ENCODE data around the gene PAGE4. TPM values are rescaled to one million over a fixed set of nuclear protein-coding genes. Genes with fewer than 3 reads are reported as not detected.

PAGE4 gene
- total RNA-seq, 5 donors from 2014 or later (not counting 1 experiment from before 2014, with no cell fraction given), result not detected

- H3K4me1 ChIP-seq (ENCODE audit: control insufficient read depth in 1 of 2, extremely low read depth in 1 of 2, insufficient read depth in 2 of 2, low read length in 2 of 2), result no peaks in the 10 kb centered on the region
- ATAC-seq (replicated peaks in 1 of 4) (no peak), DNase-seq (no peak)
- ChIA-PET CTCF (no interaction called here), POLR2A (no interaction called here)
- H3K9me3 ChIP-seq, result no peaks in the 10 kb centered on the region
- H3K36me3 ChIP-seq (ENCODE audit: control insufficient read depth in 2 of 2, extremely low read depth in 1 of 2, insufficient read depth in 1 of 2, low read length in 1 of 2), result no peaks in the 10 kb centered on the region
- no peaks in the 10 kb centered on the region for H3K27me3 ChIP-seq (replicated peaks in 1 of 2; ENCODE audit: control insufficient read depth in 2 of 2, extremely low read depth in 1 of 2, insufficient read depth in 2 of 2, low read length in 1 of 2)
- no peak overlapping the region for H3K4me3 ChIP-seq (ENCODE audit: control insufficient read depth in 1 of 2, extremely low read depth in 1 of 2, low read length in 1 of 2)
- no CpG with 5 or more reads among the region's 1 CpG for WGBS (ENCODE audit: insufficient coverage)
- no peaks in the 10 kb centered on the region for H3K36me3 Mint-ChIP-seq
- no peaks in the 10 kb centered on the region for H3K9me3 Mint-ChIP-seq
- no peak overlapping the region for H3K27ac Mint-ChIP-seq
- peaks cover 3 to 32% of the 10 kb centered on the region in 2 donors for H3K27me3 Mint-ChIP-seq
- H3K4me1 Mint-ChIP-seq, result no peaks in the 10 kb centered on the region
- H3K27ac ChIP-seq (ENCODE audit: low read length), result no peak overlapping the region
- no peak overlapping the region for H3K4me3 Mint-ChIP-seq
Observed at GRCh38 chrX:49859491-49859890, 30.4 kb downstream of the PAGE4 start.

GRCh38 chrX:49860867-49861535 is 31.9 kb downstream of the PAGE4 start:
- CTCF ChIA-PET, result no interaction called here
- ATAC-seq (replicated peaks in 1 of 4) (no peak), DNase-seq (no peak)
- POLR2A ChIA-PET, result no interaction called here
- H3K27me3 Mint-ChIP-seq, result peaks cover 3 to 33% of the 10 kb centered on the region in 2 donors
- H3K27ac Mint-ChIP-seq, result no peak overlapping the region
- no peak overlapping the region for H3K4me3 ChIP-seq (ENCODE audit: control insufficient read depth in 1 of 2, extremely low read depth in 1 of 2, low read length in 1 of 2)
- no peaks in the 10 kb centered on the region for H3K36me3 ChIP-seq (ENCODE audit: control insufficient read depth in 2 of 2, extremely low read depth in 1 of 2, insufficient read depth in 1 of 2, low read length in 1 of 2)
- H3K4me1 Mint-ChIP-seq, result no peaks in the 10 kb centered on the region
- no peaks in the 10 kb centered on the region for H3K4me1 ChIP-seq (ENCODE audit: control insufficient read depth in 1 of 2, extremely low read depth in 1 of 2, insufficient read depth in 2 of 2, low read length in 2 of 2)
- H3K9me3 ChIP-seq, result no peaks in the 10 kb centered on the region
- WGBS (ENCODE audit: insufficient coverage), result no CpG with 5 or more reads among the region's 2 CpGs
- H3K4me3 Mint-ChIP-seq, result no peak overlapping the region
- H3K9me3 Mint-ChIP-seq, result no peaks in the 10 kb centered on the region
- H3K27ac ChIP-seq (ENCODE audit: low read length), result no peak overlapping the region
- no peaks in the 10 kb centered on the region for H3K36me3 Mint-ChIP-seq
- no peaks in the 10 kb centered on the region for H3K27me3 ChIP-seq (replicated peaks in 1 of 2; ENCODE audit: control insufficient read depth in 2 of 2, extremely low read depth in 1 of 2, insufficient read depth in 2 of 2, low read length in 1 of 2)

GRCh38 chrX:49862093-49862492 is 33.0 kb downstream of the PAGE4 start:
- Mint-ChIP-seq H3K9me3 (no peaks in the 10 kb centered on the region), H3K36me3 (no peaks in the 10 kb centered on the region), H3K27ac (no peak overlapping the region), H3K4me3 (no peak overlapping the region), H3K27me3 (peaks cover 3 to 29% of the 10 kb centered on the region in 2 donors), H3K4me1 (no peaks in the 10 kb centered on the region)
- ChIA-PET CTCF (no interaction called here), POLR2A (no interaction called here)
- Histone ChIP-seq H3K4me1 (ENCODE audit: control insufficient read depth in 1 of 2, extremely low read depth in 1 of 2, insufficient read depth in 2 of 2, low read length in 2 of 2) (no peaks in the 10 kb centered on the region), H3K27ac (ENCODE audit: low read length) (no peak overlapping the region), H3K9me3 (no peaks in the 10 kb centered on the region), H3K36me3 (ENCODE audit: control insufficient read depth in 2 of 2, extremely low read depth in 1 of 2, insufficient read depth in 1 of 2, low read length in 1 of 2) (no peaks in the 10 kb centered on the region), H3K27me3 (replicated peaks in 1 of 2; ENCODE audit: control insufficient read depth in 2 of 2, extremely low read depth in 1 of 2, insufficient read depth in 2 of 2, low read length in 1 of 2) (no peaks in the 10 kb centered on the region), H3K4me3 (ENCODE audit: control insufficient read depth in 1 of 2, extremely low read depth in 1 of 2, low read length in 1 of 2) (no peak overlapping the region)
- no peak for ATAC-seq (replicated peaks in 1 of 4)
- DNase-seq, result no peak

DNA sequence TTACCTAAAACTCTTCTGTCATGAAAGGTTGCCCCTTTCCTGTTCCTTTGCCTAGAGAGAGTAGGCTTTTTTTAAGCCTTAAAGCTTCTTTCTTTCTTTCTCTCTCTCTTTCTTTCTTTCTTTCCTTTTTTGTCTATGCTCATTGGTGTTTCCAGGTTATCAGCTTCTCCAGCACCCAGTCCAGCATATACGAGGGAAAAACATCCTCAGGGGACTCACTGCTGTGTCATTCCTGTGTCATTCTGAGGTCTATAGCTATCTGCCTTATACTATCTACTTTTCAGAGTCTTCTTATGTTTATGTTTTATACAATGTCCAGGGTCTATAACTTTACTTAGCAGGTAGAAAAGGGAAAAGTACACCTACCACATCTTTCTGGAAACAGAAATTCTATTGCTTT is 39.6 kb downstream of the PAGE4 start:
- peaks cover 1 to 36% of the 10 kb centered on the region in 2 donors for H3K27me3 Mint-ChIP-seq
- no peaks in the 10 kb centered on the region for H3K4me1 Mint-ChIP-seq
- DNase-seq (no peak), ATAC-seq (replicated peaks in 1 of 4) (no peak)
- Histone ChIP-seq H3K36me3 (ENCODE audit: control insufficient read depth in 2 of 2, extremely low read depth in 1 of 2, insufficient read depth in 1 of 2, low read length in 1 of 2) (no peaks in the 10 kb centered on the region), H3K9me3 (no peaks in the 10 kb centered on the region), H3K4me3 (ENCODE audit: control insufficient read depth in 1 of 2, extremely low read depth in 1 of 2, low read length in 1 of 2) (no peak overlapping the region), H3K4me1 (ENCODE audit: control insufficient read depth in 1 of 2, extremely low read depth in 1 of 2, insufficient read depth in 2 of 2, low read length in 2 of 2) (no peaks in the 10 kb centered on the region), H3K27me3 (replicated peaks in 1 of 2; ENCODE audit: control insufficient read depth in 2 of 2, extremely low read depth in 1 of 2, insufficient read depth in 2 of 2, low read length in 1 of 2) (peaks cover 0 to 5% of the 10 kb centered on the region in 2 experiments), H3K27ac (ENCODE audit: low read length) (no peak overlapping the region)
- CTCF ChIA-PET, result no interaction called here
- no peak overlapping the region for H3K27ac Mint-ChIP-seq
- no peaks in the 10 kb centered on the region for H3K9me3 Mint-ChIP-seq
- H3K36me3 Mint-ChIP-seq, result no peaks in the 10 kb centered on the region
- POLR2A ChIA-PET, result no interaction called here
- no CpG with 5 or more reads among the region's 1 CpG for WGBS (ENCODE audit: insufficient coverage)
- no peak overlapping the region for H3K4me3 Mint-ChIP-seq

GRCh38 chrX:49876750-49877149 is 47.6 kb downstream of the PAGE4 start:
- Histone ChIP-seq H3K27ac (ENCODE audit: low read length) (no peak overlapping the region), H3K27me3 (replicated peaks in 1 of 2; ENCODE audit: control insufficient read depth in 2 of 2, extremely low read depth in 1 of 2, insufficient read depth in 2 of 2, low read length in 1 of 2) (no peaks in the 10 kb centered on the region), H3K36me3 (ENCODE audit: control insufficient read depth in 2 of 2, extremely low read depth in 1 of 2, insufficient read depth in 1 of 2, low read length in 1 of 2) (no peaks in the 10 kb centered on the region), H3K9me3 (no peaks in the 10 kb centered on the region), H3K4me3 (ENCODE audit: control insufficient read depth in 1 of 2, extremely low read depth in 1 of 2, low read length in 1 of 2) (no peak overlapping the region), H3K4me1 (ENCODE audit: control insufficient read depth in 1 of 2, extremely low read depth in 1 of 2, insufficient read depth in 2 of 2, low read length in 2 of 2) (peaks cover 0 to 25% of the 10 kb centered on the region in 2 experiments)
- Mint-ChIP-seq H3K27ac (peak overlapping the region; percentile 57 to 76), H3K36me3 (peaks cover 4% of the 10 kb centered on the region), H3K4me3 (no peak overlapping the region), H3K9me3 (no peaks in the 10 kb centered on the region), H3K27me3 (peaks cover 0 to 7% of the 10 kb centered on the region in 2 donors), H3K4me1 (peaks cover 18 to 27% (median 22%) of the 10 kb centered on the region in 3 donors)
- ATAC-seq (replicated peaks in 1 of 4), result no peak
- DNase-seq, result peak in 8 of 35 experiments; percentile 2 to 60 (median 10)
- CTCF ChIA-PET, result interaction anchor here (0.6 to 1.5 kb wide), 5 partner anchors 42 to 328 kb away, joined by 3 to 5 read pairs (median 4); partner anchors contain the start of genes CCNB3 (in 1 of the 2) and CLCN5 (in 1 of the 2)
- POLR2A ChIA-PET, result no interaction called here
- WGBS (ENCODE audit: insufficient coverage), result no CpG with 5 or more reads among the region's 3 CpGs

DNA sequence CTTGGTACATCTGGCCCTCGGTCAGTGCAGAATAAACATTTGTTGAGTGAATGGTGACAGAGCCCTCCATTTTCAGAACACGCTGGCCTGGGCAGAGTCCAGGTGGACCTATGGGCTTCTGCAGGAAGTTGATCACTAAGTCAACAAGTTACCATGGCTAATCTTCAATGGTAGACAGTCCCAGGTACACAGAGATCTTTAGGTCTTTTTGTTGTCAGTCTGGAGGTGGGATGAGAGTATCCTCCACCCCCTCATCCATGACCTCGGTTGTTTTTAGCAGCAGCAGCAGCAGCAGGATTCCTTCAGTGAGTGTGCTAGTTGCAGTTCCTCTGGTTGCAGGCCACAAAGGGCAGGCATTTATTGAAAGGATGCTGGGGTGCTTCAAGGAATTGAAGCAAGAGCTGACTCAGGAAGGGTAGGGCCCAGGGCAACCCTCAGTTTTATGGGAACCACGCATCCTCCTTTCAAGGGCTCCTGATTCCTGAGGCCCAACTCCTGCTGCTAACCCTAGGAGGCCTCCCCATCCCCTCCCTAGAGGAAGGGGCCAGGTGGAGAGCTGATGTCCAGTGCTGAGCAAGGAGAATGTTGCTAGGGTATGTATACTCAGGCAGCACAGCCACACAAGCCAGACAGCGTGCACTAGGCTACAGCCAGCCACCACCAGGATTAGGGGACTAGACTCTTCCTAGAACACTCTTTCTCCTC is 48.4 kb downstream of the PAGE4 start:
- peak in 1 of 35 experiments; percentile 1 for DNase-seq
- Mint-ChIP-seq H3K27me3 (peaks cover 0 to 4% of the 10 kb centered on the region in 2 donors), H3K4me1 (peaks cover 22 to 33% (median 26%) of the 10 kb centered on the region in 3 donors), H3K9me3 (no peaks in the 10 kb centered on the region), H3K27ac (peak overlapping the region; percentile 58 to 63), H3K36me3 (peaks cover 4% of the 10 kb centered on the region), H3K4me3 (no peak overlapping the region)
- Histone ChIP-seq H3K9me3 (no peaks in the 10 kb centered on the region), H3K27me3 (replicated peaks in 1 of 2; ENCODE audit: control insufficient read depth in 2 of 2, extremely low read depth in 1 of 2, insufficient read depth in 2 of 2, low read length in 1 of 2) (no peaks in the 10 kb centered on the region), H3K36me3 (ENCODE audit: control insufficient read depth in 2 of 2, extremely low read depth in 1 of 2, insufficient read depth in 1 of 2, low read length in 1 of 2) (no peaks in the 10 kb centered on the region), H3K27ac (ENCODE audit: low read length) (no peak overlapping the region), H3K4me1 (ENCODE audit: control insufficient read depth in 1 of 2, extremely low read depth in 1 of 2, insufficient read depth in 2 of 2, low read length in 2 of 2) (peaks cover 0 to 27% of the 10 kb centered on the region in 2 experiments), H3K4me3 (ENCODE audit: control insufficient read depth in 1 of 2, extremely low read depth in 1 of 2, low read length in 1 of 2) (no peak overlapping the region)
- WGBS (ENCODE audit: insufficient coverage), result no CpG with 5 or more reads among the region's 5 CpGs
- no peak for ATAC-seq (replicated peaks in 1 of 4)
- ChIA-PET POLR2A (no interaction called here), CTCF (interaction anchor here (0.7 to 1.5 kb wide), 5 partner anchors 41 to 687 kb away, joined by 3 to 5 read pairs (median 4); partner anchors contain the start of gene CLCN5 (in 1 of the 2))
